Measurements from ENCODE around the gene GNA14.

Gene GNA14

GRCh38 chr9:77384406-77384805 is 263.7 kb downstream of the GNA14 start:
- DNase-seq, result no peak

GRCh38 chr9:77375956-77376532 is 272.1 kb downstream of the GNA14 start:
- DNase-seq, result no peak

DNA sequence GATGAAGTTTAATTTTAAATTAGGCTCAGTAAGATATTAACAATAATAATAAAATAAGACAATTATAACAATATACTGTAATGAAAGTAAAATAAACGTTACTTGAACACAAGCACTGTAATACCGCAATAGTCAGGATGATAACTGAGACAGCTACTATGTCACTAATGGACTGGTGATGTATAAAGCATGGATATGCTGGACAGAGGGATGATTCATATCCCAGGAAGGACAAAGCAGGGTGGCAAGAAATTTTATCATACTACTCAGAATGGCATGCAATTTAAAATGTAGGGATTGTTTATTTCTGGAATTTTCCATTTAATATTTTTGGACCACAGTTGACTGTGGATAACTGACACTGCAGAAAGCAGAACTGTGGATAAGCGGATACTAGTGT is 273.9 kb downstream of the GNA14 start:
- no peak for DNase-seq

All from NCI-H748 treated with DMSO at 0.1 percent for 48 hours (cell line).